ENCODE results near the gene TNFAIP8L3.

GRCh38 chr15:51080286-51080685 is 14.4 kb downstream of the TNFAIP8L3 start:
- TF ChIP-seq CTCF (IDR thresholded peaks at IDR 0.05) (no peak), POLR2A (IDR thresholded peaks at IDR 0.05) (no peak), POLR2AphosphoS5 (IDR thresholded peaks at IDR 0.05) (no peak)
